T-cell (primary cell): ENCODE data around the gene RAD23A. TPM values are rescaled to one million over a fixed set of nuclear protein-coding genes. Genes with fewer than 3 reads are reported as not detected.
A peak's percentile ranks its signal among the peaks of the same experiment; 100 is the strongest.

Source experiments
- ATAC-seq, 4 experiments: fragments of 200-7000 bp in 3 of 4; fragments of 150-1000 bp in 1 of 4; cut with Tn5 transposase; replicated peaks in 1 of 4; 1 replicate in 3 of 4; 2 replicates in 1 of 4; pipeline ENCODE4 v1.10.0; 2021; ENCODE audit warnings: moderate library complexity in 3 of 4, mild to moderate bottlenecking in 2 of 4, moderate number of reproducible peaks in 1 of 4
- CTCF ChIA-PET, 2 donors: fragments of 300-600 bp; sonication (Branson Sonifier 250); formaldehyde crosslinking; loops; one replicate each; lab custom pipeline; 2022; ENCODE audit warnings: antibody characterized with exemption in 2 of 2; lab: Charles Lee
- POLR2A ChIA-PET, 2 donors: fragments of 300-600 bp; sonication (Branson Sonifier 250); formaldehyde crosslinking; loops; one replicate each; lab custom pipeline; 2022; ENCODE audit warnings: antibody characterized with exemption in 2 of 2; lab: Charles Lee
- DNase-seq, 35 experiments: peaks; one replicate each; pipeline versions ENCODE4 v3.0.0 to v3.0.0-alpha.2; 2013 to 2023
- H3K27ac ChIP-seq: one replicate; pipeline ENCODE4 v1.5.1; 2013; ENCODE audit warnings: low read length
- H3K27me3 ChIP-seq, 2 experiments: replicated peaks in 1 of 2; 1 replicate in 1 of 2; 2 replicates in 1 of 2; pipeline versions ENCODE4 v1.6.1 to v1.7.0; 2013; ENCODE audit warnings: low read length in 1 of 2, mixed read lengths in 1 of 2; ENCODE audit not compliant: control insufficient read depth in 2 of 2, insufficient read depth in 2 of 2; ENCODE audit errors: extremely low read depth in 1 of 2
- H3K36me3 ChIP-seq, 2 donors: 1 replicate in 1 of 2; 2 replicates in 1 of 2; pipeline versions ENCODE4 v1.6.1 to v1.7.0; 2013; ENCODE audit warnings: low read length in 1 of 2; ENCODE audit not compliant: control insufficient read depth in 2 of 2, insufficient read depth in 1 of 2; ENCODE audit errors: extremely low read depth in 1 of 2
- H3K4me1 ChIP-seq, 2 experiments: 1 replicate in 1 of 2; 2 replicates in 1 of 2; pipeline versions ENCODE4 v1.6.1 to v1.7.0; 2013; ENCODE audit warnings: low read length in 2 of 2, mixed read lengths in 1 of 2; ENCODE audit not compliant: insufficient read depth in 2 of 2, control insufficient read depth in 1 of 2; ENCODE audit errors: extremely low read depth in 1 of 2
- H3K4me3 ChIP-seq, 2 donors: 1 replicate in 1 of 2; 2 replicates in 1 of 2; pipeline versions ENCODE4 v1.5.1 to v1.7.0; 2013; ENCODE audit warnings: mild to moderate bottlenecking in 2 of 2, low read length in 1 of 2, moderate library complexity in 1 of 2; ENCODE audit not compliant: control insufficient read depth in 1 of 2; ENCODE audit errors: extremely low read depth in 1 of 2
- H3K9me3 ChIP-seq: 2 replicates; pipeline ENCODE4 v1.7.0; 2013
- H3K27ac Mint-ChIP-seq, 2 donors: one replicate each; pipeline ENCODE4 v1.8.0; 2020 to 2021; ENCODE audit warnings: mild to moderate bottlenecking in 2 of 2, mixed read lengths in 2 of 2
- H3K27me3 Mint-ChIP-seq, 2 donors: one replicate each; pipeline ENCODE4 v1.8.0; 2021 to 2022; ENCODE audit warnings: mixed read lengths in 2 of 2
- H3K36me3 Mint-ChIP-seq: one replicate; pipeline ENCODE4 v1.8.0; 2021; ENCODE audit warnings: mixed read lengths
- H3K4me1 Mint-ChIP-seq, 3 donors: one replicate each; pipeline ENCODE4 v1.8.0; 2020 to 2022; ENCODE audit warnings: mixed read lengths in 3 of 3, mild to moderate bottlenecking in 1 of 3
- H3K4me3 Mint-ChIP-seq, 3 donors: one replicate each; pipeline ENCODE4 v1.8.0; 2020 to 2022; ENCODE audit warnings: mild to moderate bottlenecking in 3 of 3, mixed read lengths in 3 of 3, moderate library complexity in 3 of 3
- H3K9me3 Mint-ChIP-seq, 3 donors: one replicate each; pipeline ENCODE4 v1.8.0; 2020 to 2022; ENCODE audit warnings: mixed read lengths in 3 of 3
- WGBS: methylation state at CpG from one replicate; pipeline ENCODE4 v1.1.5; 2013; ENCODE audit warnings: missing lambda C conversion rate; ENCODE audit not compliant: insufficient coverage; 5-methylcytosine and 5-hydroxymethylcytosine counted together
- total RNA-seq, 35 experiments: library from RNA in 6 of 35; stranded (reverse) in 6 of 35; fragments of 120-200 nt in 1 of 35; gene quantifications; one replicate each; pipeline versions ENCODE4 v1.2.1 to v1.2.4 and lab custom pipeline; 2013 to 2026

Gene RAD23A
- total RNA-seq, 5 donors from 2014 or later (not counting 1 experiment from before 2014, with no cell fraction given): 82.0 to 116 (median 104) TPM

- DNase-seq: no peak
- peak overlapping the region; percentile 82 to 94 for H3K4me3 ChIP-seq
- H3K4me3 Mint-ChIP-seq: peak overlapping the region; percentile 98 to 99 (median 99)
- ChIA-PET CTCF (interaction anchor here in 1 of 2 donors (0.6 to 1.1 kb wide), 3 partner anchors 9 to 52 kb away, joined by 3 to 9 read pairs (median 5); partner anchors contain the start of gene GCDH), POLR2A (no interaction called here)
- no peaks in the 10 kb centered on the region for H3K27me3 ChIP-seq
- no peaks in the 10 kb centered on the region for H3K27me3 Mint-ChIP-seq
- no peaks in the 10 kb centered on the region for H3K9me3 Mint-ChIP-seq
- no peak for ATAC-seq
- peaks cover 63 to 68% (median 65%) of the 10 kb centered on the region in 3 donors for H3K4me1 Mint-ChIP-seq
- H3K4me1 ChIP-seq: peaks cover 33 to 71% of the 10 kb centered on the region in 2 experiments
- H3K27ac ChIP-seq: no peak overlapping the region
- no peaks in the 10 kb centered on the region for H3K9me3 ChIP-seq
- peak overlapping the region; percentile 92 to 95 for H3K27ac Mint-ChIP-seq
- H3K36me3 Mint-ChIP-seq: peaks cover 25% of the 10 kb centered on the region
- H3K36me3 ChIP-seq: peaks cover 11 to 30% of the 10 kb centered on the region in 2 donors
- WGBS: 36% methylated on average over 12 of the region's 23 CpGs
Observed at GRCh38 chr19:12937093-12937926, 8.4 kb upstream of the RAD23A start.

GRCh38 chr19:12937927-12938778, 7.5 kb upstream of the RAD23A start, which contains the start of gene CALR:
Gene CALR (plus strand): TSS chr19:12938609. CDS start chr19:12938680, 71 bp downstream.
- WGBS: under 1% methylated on average over 62 of the region's 63 CpGs
- H3K36me3 Mint-ChIP-seq: peaks cover 30% of the 10 kb centered on the region
- H3K27ac Mint-ChIP-seq: peak within 1 kb of the TSS; percentile 92 to 95
- no peaks in the 10 kb centered on the region for H3K9me3 ChIP-seq
- H3K36me3 ChIP-seq: peaks cover 11 to 38% of the 10 kb centered on the region in 2 donors
- no peaks in the 10 kb centered on the region for H3K27me3 Mint-ChIP-seq
- H3K4me1 ChIP-seq: peaks cover 27 to 70% of the 10 kb centered on the region in 2 experiments
- peak; percentile 88 to 91 (median 90) for ATAC-seq
- peak within 1 kb of the TSS; percentile 82 to 94 for H3K4me3 ChIP-seq
- ChIA-PET CTCF (interaction anchor here in 1 of 2 donors (0.6 to 1.1 kb wide), 3 partner anchors 10 to 53 kb away, joined by 3 to 9 read pairs (median 5); partner anchors contain the start of gene GCDH), POLR2A (interaction anchor here in 1 of 2 donors (0.6 kb wide), 1 partner anchor 1537 kb away, joined by 6 read pairs; no protein-coding TSS in a partner anchor)
- DNase-seq: peak; percentile 96 to 100 (median 98)
- no peaks in the 10 kb centered on the region for H3K9me3 Mint-ChIP-seq
- no peaks in the 10 kb centered on the region for H3K27me3 ChIP-seq
- H3K27ac ChIP-seq: peak within 1 kb of the TSS; percentile 30
- H3K4me3 Mint-ChIP-seq: peak within 1 kb of the TSS; percentile 98 to 99 (median 99)
- peaks cover 57 to 63% (median 61%) of the 10 kb centered on the region in 3 donors for H3K4me1 Mint-ChIP-seq

DNA sequence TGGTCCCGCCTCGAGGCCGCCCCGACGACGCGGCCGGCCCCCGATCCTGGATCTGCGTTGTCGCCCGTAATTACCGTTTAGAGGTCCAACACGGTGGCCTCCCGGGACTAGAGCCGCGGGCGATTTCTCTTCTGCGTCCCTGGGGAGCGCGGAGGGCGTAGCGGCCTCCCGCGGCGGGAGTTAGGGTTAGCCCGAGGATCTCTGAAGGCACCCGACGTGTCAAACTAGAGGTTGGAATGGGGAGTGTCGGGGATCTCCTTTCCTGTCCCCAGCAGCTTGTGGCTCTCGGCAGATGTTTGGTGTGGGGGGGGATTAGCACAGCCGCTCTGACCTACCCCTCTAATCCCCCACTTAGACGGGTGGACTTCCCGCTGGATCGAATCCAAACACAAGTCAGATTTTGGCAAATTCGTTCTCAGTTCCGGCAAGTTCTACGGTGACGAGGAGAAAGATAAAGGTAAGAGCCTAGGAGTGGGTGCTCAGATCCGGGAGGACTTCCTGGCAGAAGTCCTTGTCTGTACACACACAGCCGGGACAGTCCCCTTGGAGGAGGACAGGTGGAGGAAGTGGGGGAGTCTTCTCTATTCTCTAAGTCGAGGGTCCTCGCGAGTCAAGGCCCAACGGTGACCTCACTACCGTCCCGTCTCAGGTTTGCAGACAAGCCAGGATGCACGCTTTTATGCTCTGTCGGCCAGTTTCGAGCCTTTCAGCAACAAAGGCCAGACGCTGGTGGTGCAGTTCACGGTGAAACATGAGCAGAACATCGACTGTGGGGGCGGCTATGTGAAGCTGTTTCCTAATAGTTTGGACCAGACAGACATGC, 6.7 kb upstream of the RAD23A start:
- H3K4me1 ChIP-seq: peaks cover 27 to 72% of the 10 kb centered on the region in 2 experiments
- H3K4me3 ChIP-seq: peak overlapping the region; percentile 82 to 94
- no peaks in the 10 kb centered on the region for H3K9me3 ChIP-seq
- Mint-ChIP-seq H3K9me3 (no peaks in the 10 kb centered on the region), H3K4me1 (peaks cover 57 to 62% (median 60%) of the 10 kb centered on the region in 3 donors), H3K36me3 (peaks cover 36% of the 10 kb centered on the region), H3K4me3 (peak overlapping the region; percentile 98 to 99 (median 99)), H3K27ac (peak overlapping the region; percentile 92 to 95), H3K27me3 (no peaks in the 10 kb centered on the region)
- peak overlapping the region; percentile 30 for H3K27ac ChIP-seq
- ChIA-PET POLR2A (no interaction called here), CTCF (no interaction called here)
- H3K36me3 ChIP-seq: peaks cover 11 to 46% of the 10 kb centered on the region in 2 donors
- no peaks in the 10 kb centered on the region for H3K27me3 ChIP-seq
- WGBS: under 1% methylated on average over 37 of the region's 54 CpGs
- ATAC-seq (peak; percentile 15 to 25 (median 18)), DNase-seq (peak in 20 of 35 experiments; percentile 8 to 61 (median 26))

DNA sequence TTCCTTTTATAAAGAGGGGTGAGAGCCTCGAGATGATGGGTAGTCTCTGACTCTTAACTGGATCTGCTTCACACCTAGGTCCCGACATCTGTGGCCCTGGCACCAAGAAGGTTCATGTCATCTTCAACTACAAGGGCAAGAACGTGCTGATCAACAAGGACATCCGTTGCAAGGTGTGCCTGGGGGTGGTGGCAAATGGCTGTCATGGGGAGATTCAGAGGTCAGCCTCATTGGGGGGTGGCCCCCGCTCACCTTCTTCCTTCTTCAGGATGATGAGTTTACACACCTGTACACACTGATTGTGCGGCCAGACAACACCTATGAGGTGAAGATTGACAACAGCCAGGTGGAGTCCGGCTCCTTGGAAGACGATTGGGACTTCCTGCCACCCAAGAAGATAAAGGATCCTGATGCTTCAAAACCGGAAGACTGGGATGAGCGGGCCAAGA, 5.7 kb upstream of the RAD23A start:
- ATAC-seq (no peak), DNase-seq (no peak)
- peaks cover 64 to 65% (median 65%) of the 10 kb centered on the region in 3 donors for H3K4me1 Mint-ChIP-seq
- peaks cover 27 to 78% of the 10 kb centered on the region in 2 experiments for H3K4me1 ChIP-seq
- peak overlapping the region; percentile 82 to 94 for H3K4me3 ChIP-seq
- H3K36me3 Mint-ChIP-seq: peaks cover 38% of the 10 kb centered on the region
- peak overlapping the region; percentile 98 to 99 (median 99) for H3K4me3 Mint-ChIP-seq
- H3K36me3 ChIP-seq: peaks cover 11 to 56% of the 10 kb centered on the region in 2 donors
- H3K27ac ChIP-seq: peak overlapping the region; percentile 21
- 50% methylated on average over 3 of the region's 10 CpGs for WGBS
- no peaks in the 10 kb centered on the region for H3K27me3 Mint-ChIP-seq
- H3K9me3 ChIP-seq: no peaks in the 10 kb centered on the region
- CTCF ChIA-PET: no interaction called here
- POLR2A ChIA-PET: no interaction called here
- H3K9me3 Mint-ChIP-seq: no peaks in the 10 kb centered on the region
- no peaks in the 10 kb centered on the region for H3K27me3 ChIP-seq
- peak overlapping the region; percentile 92 to 95 for H3K27ac Mint-ChIP-seq

GRCh38 chr19:12940897-12941296, 4.8 kb upstream of the RAD23A start:
- peaks cover 38% of the 10 kb centered on the region for H3K36me3 Mint-ChIP-seq
- ChIA-PET POLR2A (interaction anchor here in 1 of 2 donors (0.6 kb wide), 1 partner anchor 760 kb away, joined by 5 read pairs; no protein-coding TSS in a partner anchor), CTCF (no interaction called here)

More at GRCh38 chr19:12940897-12941296, 4.8 kb upstream of the RAD23A start:
- Mint-ChIP-seq H3K4me3 (peak overlapping the region; percentile 39 to 99 (median 57)), H3K9me3 (no peaks in the 10 kb centered on the region), H3K27me3 (no peaks in the 10 kb centered on the region), H3K27ac (peak overlapping the region; percentile 48 to 65), H3K4me1 (peaks cover 71 to 73% (median 73%) of the 10 kb centered on the region in 3 donors)
- Histone ChIP-seq H3K36me3 (peaks cover 11 to 58% of the 10 kb centered on the region in 2 donors), H3K9me3 (no peaks in the 10 kb centered on the region), H3K4me1 (peaks cover 27 to 84% of the 10 kb centered on the region in 2 experiments), H3K4me3 (no peak overlapping the region), H3K27me3 (no peaks in the 10 kb centered on the region), H3K27ac (peak overlapping the region; percentile 16)
- DNase-seq (no peak), ATAC-seq (no peak)
- WGBS: no CpG with 5 or more reads among the region's 2 CpGs
